Measurements from ENCODE around the gene POLR2M.

The POLR2M gene

DNA sequence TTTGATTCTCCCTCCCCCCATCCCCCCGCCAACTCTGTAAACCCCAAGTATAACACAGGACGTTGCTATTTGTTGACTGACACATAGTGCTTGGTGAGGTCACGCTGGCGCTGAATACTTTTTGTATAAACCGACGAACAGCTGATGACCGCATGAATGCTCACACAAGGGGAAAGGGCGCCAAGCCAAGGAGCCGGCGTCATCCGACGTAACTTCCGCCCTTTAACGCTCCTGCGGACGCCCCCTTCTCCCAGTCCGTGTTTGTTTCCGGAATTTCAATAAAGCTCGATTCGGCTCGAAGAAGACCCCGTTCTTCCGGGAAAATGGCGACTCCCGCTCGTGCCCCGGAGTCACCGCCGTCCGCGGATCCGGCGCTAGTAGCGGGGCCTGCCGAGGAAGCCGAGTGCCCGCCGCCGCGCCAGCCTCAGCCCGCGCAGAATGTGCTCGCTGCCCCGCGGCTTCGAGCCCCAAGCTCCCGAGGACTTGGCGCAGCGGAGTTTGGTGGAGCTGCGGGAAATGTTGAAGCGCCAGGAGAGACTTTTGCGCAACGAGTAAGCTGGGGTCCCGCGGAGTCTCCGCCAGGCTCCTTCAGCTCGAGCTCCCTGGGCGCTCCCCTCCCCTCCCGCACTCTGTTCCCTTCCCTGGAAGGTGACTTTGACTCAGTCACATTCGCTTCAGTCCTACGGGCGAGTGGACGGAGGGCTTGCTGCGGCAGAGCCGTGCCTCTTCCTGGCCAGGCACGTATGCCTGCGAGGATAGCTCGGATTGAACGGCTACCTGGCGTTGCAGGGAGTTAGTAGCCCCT is at the start of gene POLR2M:
Gene POLR2M, plus strand, starts transcription at position 310 of the 805 bp plus-strand sequence. Its CDS starts 129 bp downstream, at position 439.
- peak; percentile 76 for DNase-seq (ENCODE audit: low spot score)

DNA sequence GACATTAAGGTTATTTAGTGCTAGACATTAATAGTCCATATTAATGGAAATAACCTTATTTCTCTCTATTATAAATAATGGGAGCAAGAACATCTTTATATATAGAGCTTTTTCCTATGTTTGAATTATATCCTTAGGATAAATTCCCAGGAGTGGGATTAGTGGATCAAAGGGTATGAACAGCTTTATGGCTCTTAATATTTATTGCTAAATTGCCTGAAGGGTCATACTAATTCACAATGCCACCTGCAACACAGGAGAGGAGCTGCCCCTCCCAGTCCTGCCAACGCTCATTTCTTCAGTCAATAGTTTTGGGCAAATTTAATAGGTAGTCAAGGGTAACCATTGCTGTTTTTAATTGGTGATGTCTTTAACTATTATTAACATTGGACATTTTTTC is 48.9 kb upstream of the POLR2M start:
- no peak for DNase-seq (ENCODE audit: low spot score)

DNA sequence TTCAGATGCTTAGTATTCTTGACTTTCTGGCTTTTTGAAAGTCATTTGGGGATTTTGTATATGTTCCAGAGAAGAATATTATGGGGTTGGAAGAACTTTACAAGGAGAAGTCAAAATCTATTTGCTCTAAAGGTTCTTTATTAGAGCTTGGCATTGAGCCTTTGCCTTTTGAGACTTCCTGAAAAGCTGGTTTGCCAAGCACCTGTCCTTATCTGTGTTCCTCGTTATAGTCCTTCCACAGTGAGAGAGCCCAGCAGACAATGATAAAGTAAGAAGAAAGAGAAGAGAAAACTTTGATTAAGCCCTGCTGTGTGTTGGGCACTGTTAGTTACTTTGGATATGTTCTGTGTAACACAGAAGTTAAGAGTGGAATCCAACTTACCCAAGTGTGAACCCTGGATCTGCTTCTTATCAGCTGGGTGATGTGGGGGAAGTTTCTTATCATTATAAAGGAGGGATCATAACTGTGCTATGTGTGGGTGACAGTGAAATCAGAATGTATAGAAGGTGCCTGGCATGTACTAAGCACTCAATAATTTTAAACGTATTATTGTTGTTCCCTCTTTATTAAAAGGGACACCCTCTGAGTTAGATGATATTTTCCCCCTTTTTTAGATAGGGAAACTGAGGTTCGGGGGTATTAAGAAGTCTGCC is 44.3 kb upstream of the POLR2M start:
- DNase-seq (ENCODE audit: low spot score), result no peak

DNA sequence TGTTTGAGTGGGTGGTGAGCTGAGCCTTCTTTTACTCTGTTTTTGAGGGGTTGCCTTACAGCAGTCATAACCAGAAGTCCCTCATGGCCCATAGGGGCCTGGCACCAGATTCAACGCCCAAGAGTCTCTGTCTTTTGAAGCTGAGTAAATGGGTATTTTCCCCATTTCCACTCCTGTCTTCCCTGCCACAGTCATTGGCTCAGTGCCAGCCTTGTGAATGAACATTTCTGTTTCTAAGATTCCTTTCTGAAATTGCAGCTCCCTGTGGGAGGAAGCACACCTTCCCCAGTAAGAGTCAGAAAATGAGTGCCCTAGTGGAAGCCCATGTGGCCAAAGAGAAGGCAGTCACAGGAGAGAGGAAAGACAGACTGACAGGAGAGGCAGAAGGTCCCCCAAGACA is 43.7 kb upstream of the POLR2M start:
- DNase-seq (ENCODE audit: low spot score), result no peak

DNA sequence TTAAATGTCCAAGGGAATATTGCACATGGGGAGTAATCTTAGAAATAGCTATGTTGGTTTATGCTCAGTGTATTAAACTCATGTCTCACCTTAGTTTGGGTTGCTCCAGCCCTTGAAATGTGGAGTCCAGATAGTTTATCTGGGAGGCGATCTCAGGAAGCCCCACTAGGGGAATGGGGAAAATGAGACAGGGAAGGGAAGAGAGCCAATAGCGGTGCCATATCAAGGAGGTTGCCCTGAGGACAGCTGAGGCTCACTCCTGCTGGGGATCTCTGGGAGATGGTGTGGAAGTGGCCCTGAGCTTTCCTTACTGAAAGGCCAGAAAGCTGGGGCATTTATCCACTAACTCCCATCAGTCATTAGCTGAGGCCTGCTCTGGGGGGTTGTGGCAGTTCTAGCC is 43.3 kb upstream of the POLR2M start:
- no peak for DNase-seq (ENCODE audit: low spot score)

DNA sequence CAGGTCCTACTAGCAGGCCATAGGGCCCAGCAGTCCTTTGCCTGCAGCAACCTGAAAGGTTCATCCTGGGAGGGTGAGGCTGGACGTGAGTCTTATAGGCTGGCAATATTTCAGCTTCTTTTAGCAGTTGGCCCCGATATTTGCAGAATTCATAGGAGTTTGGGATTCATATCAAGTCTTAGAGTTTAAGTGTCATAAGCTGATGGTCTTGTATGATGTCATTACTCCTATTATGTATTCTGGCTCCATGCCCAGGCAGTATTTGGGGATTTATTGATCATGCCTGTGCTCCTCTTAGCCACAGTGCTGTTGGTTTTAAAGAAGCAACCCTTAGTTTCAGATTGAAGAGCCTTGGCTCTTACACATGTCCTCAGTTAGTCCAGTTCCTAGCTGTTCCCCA is 41.3 kb upstream of the POLR2M start:
- DNase-seq (ENCODE audit: low spot score), result no peak

DNA sequence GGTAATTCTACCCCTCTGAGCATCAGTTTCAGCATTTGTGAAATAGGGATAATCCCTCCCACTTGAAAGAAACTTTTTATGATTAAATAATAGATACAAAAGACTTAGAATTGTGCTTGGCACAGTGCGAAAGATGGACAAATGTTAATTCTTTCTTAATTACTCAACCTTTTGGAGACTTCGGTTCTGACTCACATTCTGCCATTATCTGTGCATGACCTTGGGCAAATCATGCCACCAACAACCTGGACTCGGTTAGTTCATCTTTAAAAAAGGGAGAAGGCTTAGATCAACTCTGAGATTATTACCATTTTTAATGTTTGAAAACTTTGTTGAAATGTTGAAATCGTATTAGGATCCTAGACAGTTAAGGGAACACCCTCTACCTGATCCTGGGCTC is 40.6 kb upstream of the POLR2M start:
- no peak for DNase-seq (ENCODE audit: low spot score)

DNA sequence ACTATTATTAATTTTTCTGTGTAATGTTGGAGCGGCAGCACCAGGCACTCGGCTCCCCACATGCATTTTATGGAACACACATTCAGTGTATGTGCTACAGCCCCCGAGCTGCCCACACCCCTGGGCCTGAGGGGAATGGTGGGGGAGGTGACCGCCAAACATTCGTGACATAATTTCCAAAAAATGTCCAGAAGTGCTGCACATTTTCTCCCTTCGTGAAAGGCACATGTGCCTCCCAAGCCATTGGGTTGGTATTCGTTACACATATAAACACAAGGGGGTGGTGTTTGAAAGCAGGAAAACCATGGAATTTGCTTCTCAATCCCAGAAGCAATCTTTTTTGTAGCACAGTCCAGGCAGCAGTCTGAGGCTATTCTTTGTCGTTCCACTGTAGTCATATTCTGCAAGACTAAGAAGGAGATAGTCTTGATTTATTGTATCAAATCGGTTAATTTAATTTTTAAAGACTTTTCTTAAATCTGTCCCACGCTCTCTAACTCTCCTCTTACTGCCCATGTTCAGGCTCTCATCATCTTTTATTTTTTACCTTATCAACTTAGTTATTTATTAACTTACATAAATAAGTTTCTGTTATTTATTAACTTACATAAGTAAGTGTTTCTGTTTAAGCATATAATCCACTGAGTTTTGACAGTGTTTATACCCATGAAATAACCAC is 39.2 kb upstream of the POLR2M start:
- no peak for DNase-seq (ENCODE audit: low spot score)

DNA sequence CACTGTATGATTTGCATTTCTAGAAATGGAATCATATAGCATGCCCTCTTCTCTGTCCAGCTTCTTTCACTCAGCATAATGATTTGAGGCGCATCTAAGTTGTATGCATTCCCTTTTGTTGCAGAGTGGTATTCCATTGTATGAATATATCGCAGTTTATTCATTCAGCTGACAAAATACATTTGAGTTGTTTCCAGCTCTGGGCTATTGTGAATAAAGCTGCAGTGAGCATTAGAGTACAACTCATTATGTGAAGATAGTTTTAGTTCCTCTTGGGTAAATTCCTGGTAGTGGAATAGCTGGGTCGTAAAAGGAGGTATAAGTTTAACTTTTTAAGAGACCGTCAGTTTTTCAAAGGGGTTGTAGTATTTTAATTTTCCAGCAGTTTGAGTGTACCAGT is 38.5 kb upstream of the POLR2M start:
- no peak for DNase-seq (ENCODE audit: low spot score)

DNA sequence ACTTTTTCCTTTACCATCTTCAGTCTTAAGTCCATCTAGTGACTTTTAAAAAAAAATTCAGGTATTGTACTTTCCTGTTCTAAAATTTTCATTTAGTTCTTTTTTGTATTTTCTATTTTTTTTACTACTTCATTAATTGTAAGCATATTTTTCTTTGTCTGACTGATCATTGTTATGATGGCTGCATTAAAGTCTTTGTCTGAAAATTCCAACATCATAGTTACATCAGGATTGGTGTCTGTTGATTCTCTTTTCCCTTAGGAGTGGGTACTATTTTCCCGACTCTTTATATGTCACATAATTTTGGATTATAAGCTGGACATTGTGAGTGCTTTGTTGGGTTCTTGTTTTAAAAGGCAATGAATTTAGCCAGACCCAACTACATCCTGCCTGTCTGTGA is 34.9 kb upstream of the POLR2M start:
- DNase-seq (ENCODE audit: low spot score), result no peak

DNA sequence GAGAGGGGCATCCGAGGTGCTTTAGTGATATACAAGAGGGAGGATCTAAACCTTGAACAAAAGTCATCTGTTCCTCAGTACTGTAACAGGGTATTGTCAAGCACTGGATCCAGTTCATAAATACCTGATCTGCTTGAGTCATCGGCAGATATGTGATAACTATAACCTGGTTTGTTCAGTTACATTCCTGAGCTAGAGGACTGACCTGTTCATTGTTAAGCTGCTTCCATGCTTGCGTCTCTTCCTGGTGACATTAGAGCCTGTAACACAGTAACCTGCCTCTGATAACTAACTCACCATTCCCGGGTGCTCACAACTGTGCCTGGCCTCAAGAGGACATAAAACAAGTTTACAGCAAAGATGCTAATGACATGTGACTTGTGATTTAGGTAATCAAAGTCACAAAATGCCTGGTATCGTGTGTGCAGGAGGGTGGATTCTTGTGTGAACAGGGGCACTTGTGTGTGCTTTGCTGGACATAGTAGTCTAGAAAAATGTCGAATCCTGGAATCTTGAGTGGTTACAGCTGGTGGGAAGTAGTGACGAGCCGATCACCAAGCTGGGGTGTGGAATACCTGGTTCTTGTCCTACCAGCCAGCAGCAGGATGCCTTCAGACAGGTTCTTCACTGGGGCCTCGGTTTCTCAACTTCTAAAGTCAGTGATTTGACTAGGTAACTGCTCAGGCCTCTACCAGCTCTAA is 30.9 kb upstream of the POLR2M start:
- no peak for DNase-seq (ENCODE audit: low spot score)

DNA sequence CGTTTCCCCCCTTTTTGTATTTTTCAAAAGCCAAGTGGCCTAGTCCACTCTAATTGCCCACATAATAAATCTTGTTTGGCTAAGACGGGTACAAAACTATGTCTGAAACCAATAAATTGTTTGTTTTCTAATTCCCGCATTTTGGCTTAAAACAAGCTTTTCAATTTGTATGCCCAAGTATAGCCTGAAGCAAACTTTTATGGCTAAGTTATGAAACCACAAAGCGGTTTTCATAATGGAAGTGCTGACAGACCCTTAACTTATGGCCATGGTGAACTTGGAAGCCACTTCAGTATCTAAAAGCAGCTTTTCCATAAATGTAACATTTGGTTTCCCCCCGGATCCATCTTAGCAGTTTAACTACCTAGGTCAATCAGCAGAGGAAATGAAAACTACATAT is 29.9 kb upstream of the POLR2M start:
- no peak for DNase-seq (ENCODE audit: low spot score)

DNA sequence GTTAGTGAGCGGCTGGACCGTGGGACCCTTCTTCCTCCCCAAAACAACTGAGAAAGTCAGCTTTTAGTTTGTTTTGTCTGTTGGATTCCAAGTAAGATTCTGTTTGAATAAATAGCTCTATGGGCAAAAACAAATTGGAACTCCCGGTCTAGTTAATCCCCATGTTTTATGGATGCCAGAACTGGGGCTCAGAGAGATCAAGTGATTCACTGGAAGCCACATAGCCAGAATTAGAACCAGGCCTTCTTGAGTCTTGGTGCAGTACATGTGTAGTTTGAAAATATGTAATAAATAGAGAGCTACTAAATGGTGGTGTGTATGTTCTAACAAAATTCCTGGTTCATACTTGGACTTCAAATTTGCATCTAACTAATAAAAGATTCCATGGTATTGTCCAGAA is 29.3 kb upstream of the POLR2M start:
- DNase-seq (ENCODE audit: low spot score), result no peak

DNA sequence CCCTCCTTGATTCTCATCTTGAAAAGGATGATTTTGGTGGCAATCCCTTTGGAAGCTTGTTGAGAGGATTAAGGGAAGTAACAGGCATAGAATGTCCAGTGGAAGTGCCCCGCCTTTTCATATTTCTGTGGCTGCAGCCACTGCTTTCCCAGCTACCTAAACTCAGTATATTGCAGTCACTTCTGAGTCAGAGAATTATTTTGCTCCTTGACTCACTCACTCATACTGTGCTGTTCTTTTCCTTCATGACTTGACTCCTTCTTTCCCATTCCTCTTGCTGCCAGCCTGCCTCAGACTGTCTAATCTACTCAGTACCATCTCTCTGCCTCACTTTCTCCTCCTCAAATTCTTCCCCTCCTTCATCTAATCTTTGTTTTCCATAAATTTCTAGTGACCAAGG is 26.5 kb upstream of the POLR2M start:
- DNase-seq (ENCODE audit: low spot score), result no peak

DNA sequence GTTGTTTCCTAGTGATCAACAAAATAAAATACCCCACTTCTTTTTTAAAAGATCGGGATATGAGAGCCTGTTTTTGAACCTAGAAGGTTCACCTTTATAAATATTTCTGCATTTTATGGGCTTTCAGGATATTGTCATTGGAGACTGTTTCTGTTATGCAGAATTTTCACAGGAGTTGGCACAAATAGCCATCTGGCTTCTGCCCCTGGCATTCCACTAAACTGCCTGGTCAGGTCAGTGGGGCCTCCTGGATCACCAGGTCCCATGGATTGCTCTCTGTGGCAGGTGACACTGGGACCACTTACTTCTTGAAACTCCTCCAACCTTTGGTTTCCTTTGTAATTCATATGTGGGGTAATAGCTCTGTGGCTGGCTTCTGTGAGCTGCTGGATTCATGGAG is 25.5 kb upstream of the POLR2M start:
- no peak for DNase-seq (ENCODE audit: low spot score)

DNA sequence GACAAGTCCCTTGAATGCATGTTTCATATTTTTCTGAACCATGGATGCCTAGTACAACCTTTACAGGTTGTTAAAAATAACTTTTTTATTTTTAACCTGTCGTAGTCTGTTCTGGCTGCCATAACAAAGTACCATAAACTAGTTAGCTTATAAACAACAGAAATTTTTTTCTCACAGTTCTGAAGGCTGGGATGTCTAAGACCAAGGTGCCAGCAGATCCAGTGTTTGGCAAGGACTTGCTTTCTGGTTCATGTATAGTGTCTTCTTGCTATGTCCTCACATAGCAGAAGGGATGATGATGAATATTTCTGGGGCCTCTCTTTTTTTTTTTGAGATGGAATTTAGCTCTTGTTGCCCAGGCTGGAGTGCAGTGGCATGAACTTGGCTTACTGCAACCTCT is 23.0 kb upstream of the POLR2M start:
- no peak for DNase-seq (ENCODE audit: low spot score)

DNA sequence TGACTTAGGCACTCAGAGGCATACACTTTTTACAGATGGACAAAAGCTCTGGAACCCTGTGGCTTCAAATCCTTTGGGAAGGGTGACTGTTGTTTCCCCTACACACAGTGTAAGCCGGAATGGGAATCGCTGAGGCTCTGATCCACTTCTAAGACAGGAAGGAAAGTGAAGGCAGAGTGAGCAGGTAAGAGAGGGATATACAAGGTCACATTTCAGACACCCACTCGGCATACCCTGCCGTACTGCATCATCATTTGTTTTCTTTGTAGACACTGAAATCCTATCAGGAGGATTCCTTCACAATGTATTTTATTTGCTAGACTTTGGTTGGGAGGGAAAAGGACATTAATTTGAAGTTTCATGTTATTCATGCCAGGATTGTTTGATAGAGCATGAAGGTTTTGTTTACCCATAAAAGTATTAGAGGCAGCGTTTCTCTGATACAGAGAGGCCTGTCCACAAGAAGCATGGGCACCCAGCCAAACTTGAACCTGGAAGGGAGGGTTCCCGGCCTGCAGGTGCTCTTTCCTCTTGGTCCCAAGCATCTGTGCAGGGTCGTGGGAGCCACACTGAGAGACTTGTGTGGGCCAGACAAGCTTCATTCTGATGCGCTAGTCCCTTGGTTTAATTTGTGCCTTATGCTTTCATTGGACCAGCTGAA is 21.9 kb upstream of the POLR2M start:
- DNase-seq (ENCODE audit: low spot score), result no peak

DNA sequence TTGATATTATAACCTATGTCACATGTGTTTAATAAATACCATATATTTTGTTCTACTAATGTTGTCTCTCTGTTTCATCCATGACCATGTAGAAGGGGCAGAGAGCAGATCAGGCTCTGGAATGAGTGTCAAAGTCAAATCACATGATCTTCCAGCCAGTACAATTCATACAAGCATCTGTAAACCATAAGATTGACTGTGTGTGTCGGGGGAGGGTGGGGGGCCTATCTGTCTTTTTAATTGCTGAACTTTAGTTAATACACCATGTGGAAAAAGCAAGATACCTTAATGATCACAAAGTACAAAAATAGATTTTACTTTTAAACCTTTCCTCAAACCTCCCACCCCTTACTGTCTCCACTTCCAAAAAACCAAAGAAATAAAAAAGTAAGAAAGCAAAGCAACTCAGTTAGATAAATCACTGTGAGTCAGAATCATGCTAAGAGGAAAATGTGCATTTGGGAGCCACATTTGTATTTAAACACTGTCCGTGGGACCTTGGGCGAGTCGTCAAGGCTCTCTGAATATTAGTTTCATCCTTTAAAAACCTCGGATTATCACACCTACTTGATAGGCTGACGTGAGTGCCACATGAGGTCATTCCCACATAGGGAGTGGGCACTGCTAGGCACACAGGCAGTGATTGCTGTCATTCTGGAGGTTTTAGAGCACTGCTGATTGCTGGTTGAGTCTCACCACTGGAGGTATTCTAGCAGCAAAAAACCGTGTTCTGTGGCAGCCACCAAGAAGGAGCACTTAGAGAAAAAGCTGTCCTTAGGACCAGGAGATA is 21.0 kb upstream of the POLR2M start:
- no peak for DNase-seq (ENCODE audit: low spot score)

DNA sequence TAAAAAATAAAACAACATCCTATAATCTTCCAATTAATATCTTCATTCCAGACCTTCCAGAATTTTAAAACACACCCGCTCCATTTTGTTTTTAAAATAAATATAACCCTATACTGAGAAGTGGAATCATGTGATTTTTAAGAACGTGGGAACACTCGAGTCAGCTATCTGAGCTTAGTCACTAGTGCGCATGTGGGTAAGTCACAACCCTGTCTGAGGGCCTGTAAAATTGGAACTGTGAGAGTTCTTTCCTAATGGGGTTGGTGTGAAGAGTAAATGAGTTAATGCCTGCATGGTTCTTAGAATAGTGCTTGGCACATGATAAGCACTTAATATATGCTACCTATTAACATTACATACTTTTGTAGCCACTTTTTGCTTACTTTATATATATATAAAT is 19.9 kb upstream of the POLR2M start:
- DNase-seq (ENCODE audit: low spot score), result no peak

DNA sequence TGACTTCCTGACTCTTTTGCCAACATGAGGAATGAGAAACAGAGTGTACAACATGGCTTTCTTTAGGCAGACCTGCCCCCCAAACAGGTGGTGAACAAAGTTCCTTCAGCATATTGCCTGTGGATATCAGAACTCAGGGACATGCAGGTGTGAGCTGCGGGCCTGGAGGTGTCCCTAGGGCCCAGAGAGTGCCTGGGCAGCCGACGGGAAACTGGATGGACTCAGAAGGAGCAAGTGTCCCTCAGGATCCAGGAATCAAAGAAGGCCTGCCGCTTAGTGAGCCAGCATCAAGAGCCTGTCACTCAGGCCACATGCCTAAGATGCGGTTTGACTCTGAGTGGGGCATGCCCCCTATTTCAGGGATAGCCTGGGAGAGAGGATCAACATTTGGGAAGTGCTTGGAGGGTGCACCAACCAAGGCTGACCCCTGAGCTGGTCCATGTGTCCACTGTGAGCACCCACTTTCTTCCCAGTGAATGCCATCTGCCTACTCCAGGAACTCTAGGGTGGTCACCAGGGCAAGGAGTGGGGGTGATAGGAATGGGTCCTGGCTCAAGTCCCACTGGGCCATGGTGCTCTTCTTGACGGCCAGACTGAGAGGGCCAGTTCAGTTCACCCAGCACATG is 16.1 kb upstream of the POLR2M start:
- no peak for DNase-seq (ENCODE audit: low spot score)

DNA sequence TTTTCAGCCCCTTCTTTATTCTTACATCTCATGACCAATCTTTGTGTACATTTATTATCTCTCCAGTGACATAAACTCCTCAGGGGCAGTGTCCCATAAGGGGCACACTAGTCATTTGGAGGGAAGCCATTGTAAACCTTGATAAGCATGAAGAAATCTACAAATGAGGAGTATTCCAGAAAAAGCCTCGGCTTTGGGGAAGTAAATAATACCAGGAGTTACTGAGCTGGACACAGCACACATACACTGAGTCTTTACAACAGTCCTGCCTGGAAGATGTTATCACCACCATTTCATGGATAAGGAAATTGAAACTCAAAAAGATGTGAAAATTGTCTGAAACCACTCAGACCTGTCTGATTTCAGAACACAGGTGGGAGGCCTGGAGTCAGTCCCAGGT is 15.4 kb upstream of the POLR2M start:
- no peak for DNase-seq (ENCODE audit: low spot score)
